Esophagus (tissue), 2 donors: ENCODE measurements around the gene NT5M. TPM values are rescaled to one million over a fixed set of nuclear protein-coding genes. Genes with fewer than 3 reads are reported as not detected.

ENCODE experiments used
- H3K27ac ChIP-seq, 2 donors: one replicate each; pipeline ENCODE4 v1.5.1; 2013; ENCODE audit warnings: low read depth in 2 of 2, mild to moderate bottlenecking in 2 of 2, inconsistent platforms in 1 of 2, low read length in 1 of 2, moderate library complexity in 1 of 2
- H3K27me3 ChIP-seq, 2 donors: one replicate each; pipeline ENCODE4 v1.6.1; 2013; ENCODE audit warnings: low read length in 2 of 2, control low read depth in 1 of 2, mild to moderate bottlenecking in 1 of 2; ENCODE audit not compliant: insufficient read depth in 2 of 2, control insufficient read depth in 1 of 2
- H3K36me3 ChIP-seq, 2 donors: one replicate each; pipeline ENCODE4 v1.6.1; 2013; ENCODE audit warnings: low read length in 1 of 2; ENCODE audit not compliant: control insufficient read depth in 2 of 2, insufficient read depth in 2 of 2
- H3K4me1 ChIP-seq, 2 donors: one replicate each; pipeline ENCODE4 v1.6.1; 2013; ENCODE audit warnings: low read length in 1 of 2; ENCODE audit not compliant: control insufficient read depth in 2 of 2, insufficient read depth in 2 of 2
- H3K4me3 ChIP-seq, 2 donors: one replicate each; pipeline ENCODE4 v1.5.1; 2013; ENCODE audit warnings: low read length in 2 of 2, mild to moderate bottlenecking in 2 of 2, low read depth in 1 of 2, moderate library complexity in 1 of 2
- H3K9me3 ChIP-seq, 2 donors: one replicate each; pipeline ENCODE4 v1.6.1; 2013; ENCODE audit warnings: mild to moderate bottlenecking in 2 of 2, low read depth in 1 of 2, low read length in 1 of 2, moderate library complexity in 1 of 2; ENCODE audit not compliant: control insufficient read depth in 2 of 2, insufficient read depth in 1 of 2
- WGBS, 2 donors: extraction: QIAGEN DNeasy Blood & Tissue Kit; methylation state at CpG; one replicate each; pipeline ENCODE4 v1.1.7; 2013; 5-methylcytosine and 5-hydroxymethylcytosine counted together
- polyA plus RNA-seq, 2 donors: library from polyadenylated mRNA; stranded (reverse); fragments of 200-250 nt; gene quantifications; one replicate each; pipeline ENCODE4 v1.2.3, GENCODE V29; 2013
- donor health status: healthy with polysubstance abuse.
- donor health status: Bipolar disorder and iron deficiency.

NT5M gene
- polyA plus RNA-seq, 2 donors: 2.1 to 2.4 TPM

GRCh38 chr17:17352836-17353624 is 49.9 kb downstream of the NT5M start:
- Histone ChIP-seq H3K4me1 (peaks cover 0 to 2% of the 10 kb centered on the region in 2 donors), H3K27ac (no peak overlapping the region), H3K4me3 (no peak overlapping the region), H3K36me3 (no peaks in the 10 kb centered on the region), H3K27me3 (no peaks in the 10 kb centered on the region), H3K9me3 (no peaks in the 10 kb centered on the region)
- WGBS, 2 donors: 85 to 88% methylated on average over 14 of the region's 14 CpGs

- Histone ChIP-seq H3K27me3 (no peaks in the 10 kb centered on the region), H3K27ac (no peak overlapping the region), H3K36me3 (no peaks in the 10 kb centered on the region), H3K9me3 (no peaks in the 10 kb centered on the region), H3K4me1 (peaks cover 0 to 2% of the 10 kb centered on the region in 2 donors), H3K4me3 (no peak overlapping the region)
- 86 to 87% methylated on average over 15 of the region's 15 CpGs for WGBS, 2 donors
Measured at GRCh38 chr17:17353625-17354484, 50.7 kb downstream of the NT5M start.

- Histone ChIP-seq H3K36me3 (no peaks in the 10 kb centered on the region), H3K4me1 (peaks cover 0 to 2% of the 10 kb centered on the region in 2 donors), H3K27me3 (no peaks in the 10 kb centered on the region), H3K9me3 (no peaks in the 10 kb centered on the region), H3K4me3 (no peak overlapping the region), H3K27ac (no peak overlapping the region)
- 34 to 35% methylated on average over 14 of the region's 14 CpGs for WGBS, 2 donors
Measured at GRCh38 chr17:17354560-17355349, 51.6 kb downstream of the NT5M start.

- 65 to 66% methylated on average over 12 of the region's 12 CpGs for WGBS, 2 donors
- Histone ChIP-seq H3K36me3 (no peaks in the 10 kb centered on the region), H3K9me3 (no peaks in the 10 kb centered on the region)
Measured at GRCh38 chr17:17355426-17355825, 52.3 kb downstream of the NT5M start.

GRCh38 chr17:17356149-17356930 is 53.2 kb downstream of the NT5M start:
- Histone ChIP-seq H3K4me1 (peaks cover 0 to 2% of the 10 kb centered on the region in 2 donors), H3K27ac (no peak overlapping the region), H3K9me3 (no peaks in the 10 kb centered on the region), H3K36me3 (no peaks in the 10 kb centered on the region), H3K27me3 (no peaks in the 10 kb centered on the region), H3K4me3 (no peak overlapping the region)
- WGBS, 2 donors: 64 to 65% methylated on average over 10 of the region's 10 CpGs

More at GRCh38 chr17:17355426-17355825, 52.3 kb downstream of the NT5M start:
- Histone ChIP-seq H3K4me1 (peaks cover 0 to 2% of the 10 kb centered on the region in 2 donors), H3K27ac (no peak overlapping the region), H3K27me3 (no peaks in the 10 kb centered on the region), H3K4me3 (no peak overlapping the region)

GRCh38 chr17:17356931-17357270 is 53.7 kb downstream of the NT5M start:
- whole genome bisulfite sequencing, 2 donors: 88% methylated on average over 10 of the region's 10 CpGs
- H3K9me3 ChIP-seq: no peaks in the 10 kb centered on the region
- H3K4me3 ChIP-seq: no peak overlapping the region
- H3K27me3 ChIP-seq: no peaks in the 10 kb centered on the region
- no peak overlapping the region for H3K27ac ChIP-seq
- no peaks in the 10 kb centered on the region for H3K36me3 ChIP-seq
- peaks cover 0 to under 1% of the 10 kb centered on the region in 2 donors for H3K4me1 ChIP-seq

- H3K4me3 ChIP-seq: no peak overlapping the region
- no peaks in the 10 kb centered on the region for H3K9me3 ChIP-seq
- H3K27me3 ChIP-seq: no peaks in the 10 kb centered on the region
- 69% methylated on average over 3 of the region's 3 CpGs for WGBS, 2 donors
- H3K4me1 ChIP-seq: no peaks in the 10 kb centered on the region
- H3K27ac ChIP-seq: no peak overlapping the region
- H3K36me3 ChIP-seq: no peaks in the 10 kb centered on the region
Measured at GRCh38 chr17:17358060-17358751, 55.0 kb downstream of the NT5M start.

- Histone ChIP-seq H3K4me1 (peaks cover 0 to 2% of the 10 kb centered on the region in 2 donors), H3K36me3 (no peaks in the 10 kb centered on the region), H3K27ac (no peak overlapping the region), H3K27me3 (no peaks in the 10 kb centered on the region), H3K4me3 (no peak overlapping the region), H3K9me3 (no peaks in the 10 kb centered on the region)
- WGBS, 2 donors: 60% methylated on average over 2 of the region's 2 CpGs
Measured at GRCh38 chr17:17358866-17359265, 55.7 kb downstream of the NT5M start.
